ENCODE measurements around the gene LMTK3.
"Not testable (repeated sequence)": the region's sequence is repeated elsewhere in the genome, so short reads cannot be mapped to it uniquely, and the experiment has no call there.

Gene LMTK3

GRCh38 chr19:48506138-48506733 lies 5.4 kb downstream of the LMTK3 start:
- DNase-seq (ENCODE audit: low read depth), result peak; percentile 47

DNA sequence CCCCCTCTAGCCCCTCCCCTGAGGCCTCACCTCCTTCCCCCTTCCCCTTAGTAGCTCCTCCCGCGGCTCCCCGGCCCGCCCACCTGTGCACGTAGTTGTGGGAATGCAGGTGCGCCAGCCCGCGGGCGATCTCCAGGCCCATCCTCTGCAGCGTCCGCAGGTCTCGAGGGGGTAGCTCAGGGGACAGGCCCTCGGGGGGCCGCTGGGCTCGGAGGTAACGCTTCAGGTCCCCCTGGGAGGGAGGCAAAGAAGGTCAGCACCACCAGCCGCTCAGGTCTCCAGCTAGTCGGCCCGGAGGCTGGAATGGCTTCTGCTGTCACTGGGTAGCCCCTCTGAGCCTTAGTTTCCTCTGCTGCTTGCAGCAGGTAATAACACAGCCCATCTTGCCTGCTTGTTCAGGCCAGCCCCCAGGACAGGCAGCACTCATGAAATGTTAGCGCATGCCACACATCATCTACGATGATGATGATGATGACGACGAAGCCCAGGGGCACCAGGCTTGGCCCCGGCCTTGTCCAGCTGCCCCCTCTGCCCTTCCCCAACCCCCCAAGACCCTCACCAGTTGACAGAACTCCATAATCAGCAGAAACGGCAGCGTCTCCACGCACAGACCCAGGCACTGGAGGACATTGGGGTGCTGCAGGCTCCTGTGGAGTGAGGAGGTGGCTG lies 9.2 kb downstream of the LMTK3 start:
- no peak for DNase-seq (ENCODE audit: low read depth)

DNA sequence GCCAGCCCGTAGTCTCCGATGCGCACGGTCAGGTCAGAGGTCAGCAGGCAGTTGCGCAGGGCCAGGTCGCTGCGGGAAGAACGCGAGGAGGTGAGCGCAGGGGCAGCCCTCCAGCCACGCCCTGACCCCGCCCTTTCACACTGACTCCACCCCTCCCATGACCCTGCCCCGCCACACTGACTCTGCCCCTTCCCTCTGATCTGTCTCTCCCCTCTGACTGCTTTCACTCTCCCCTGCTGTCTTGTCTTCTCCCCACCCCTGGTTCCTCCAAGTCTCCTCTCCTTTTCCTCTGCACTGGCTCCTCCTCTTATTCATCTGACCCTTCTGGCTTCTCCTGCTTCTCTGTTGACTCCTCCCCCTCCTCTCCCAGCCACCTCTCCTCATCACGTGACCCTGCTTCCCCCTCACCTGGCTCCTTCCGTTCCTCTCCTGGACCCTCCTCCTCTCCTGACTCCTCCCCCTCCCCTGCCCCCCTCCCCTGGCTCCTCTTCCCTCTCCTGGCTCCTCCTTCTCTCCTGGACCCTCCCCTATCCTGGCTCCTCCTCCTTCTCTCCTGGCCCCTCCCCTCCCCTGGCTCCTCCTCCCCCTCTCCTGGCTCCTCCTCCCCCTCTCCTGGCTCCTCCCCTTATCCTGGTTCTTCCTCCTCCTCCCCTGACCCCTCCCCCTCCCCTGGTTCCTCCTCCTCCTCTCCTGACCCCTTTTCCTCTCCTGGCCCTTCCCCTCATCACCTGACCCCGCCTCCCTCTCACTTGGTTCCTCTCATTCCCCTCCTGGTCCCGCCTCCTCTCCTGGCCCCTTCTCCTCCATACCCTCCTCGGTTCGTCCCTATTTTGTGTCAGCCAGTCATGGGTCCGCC lies 9.9 kb downstream of the LMTK3 start:
- peak; percentile 20 for DNase-seq (ENCODE audit: low read depth)

GRCh38 chr19:48500830-48501493 lies 10.7 kb downstream of the LMTK3 start:
- DNase-seq (ENCODE audit: low read depth), result no peak

- no peak for DNase-seq (ENCODE audit: low read depth)
These were observed 12.1 kb downstream of the LMTK3 start for GRCh38 chr19:48499316-48500090.

- no peak for DNase-seq (ENCODE audit: low read depth)
These were observed 12.9 kb downstream of the LMTK3 start for GRCh38 chr19:48498595-48499311.

GRCh38 chr19:48497728-48498594 lies 13.7 kb downstream of the LMTK3 start:
- no peak for DNase-seq (ENCODE audit: low read depth)

- no peak for DNase-seq (ENCODE audit: low read depth)
These were observed 14.5 kb downstream of the LMTK3 start for GRCh38 chr19:48496959-48497727.

DNA sequence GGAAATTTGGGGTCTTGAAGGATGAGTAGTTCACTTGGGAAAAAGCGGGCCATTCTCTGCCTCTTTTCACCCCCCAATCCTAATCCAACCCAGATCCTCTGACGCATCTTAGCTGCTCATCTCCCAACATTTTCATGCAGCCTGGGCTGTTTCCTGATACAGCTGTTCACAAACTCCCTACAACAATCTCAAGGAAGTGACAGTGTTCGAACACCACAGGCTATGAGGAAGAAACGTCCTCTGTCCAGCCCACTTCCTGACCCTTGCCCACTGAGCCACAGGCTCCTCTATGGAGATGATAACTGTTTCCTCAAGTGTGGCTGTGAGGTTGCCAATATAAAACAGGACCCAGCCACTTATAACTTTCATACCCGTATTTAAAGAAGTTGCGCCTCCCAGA lies 16.2 kb downstream of the LMTK3 start:
- no peak for DNase-seq (ENCODE audit: low read depth)

DNA sequence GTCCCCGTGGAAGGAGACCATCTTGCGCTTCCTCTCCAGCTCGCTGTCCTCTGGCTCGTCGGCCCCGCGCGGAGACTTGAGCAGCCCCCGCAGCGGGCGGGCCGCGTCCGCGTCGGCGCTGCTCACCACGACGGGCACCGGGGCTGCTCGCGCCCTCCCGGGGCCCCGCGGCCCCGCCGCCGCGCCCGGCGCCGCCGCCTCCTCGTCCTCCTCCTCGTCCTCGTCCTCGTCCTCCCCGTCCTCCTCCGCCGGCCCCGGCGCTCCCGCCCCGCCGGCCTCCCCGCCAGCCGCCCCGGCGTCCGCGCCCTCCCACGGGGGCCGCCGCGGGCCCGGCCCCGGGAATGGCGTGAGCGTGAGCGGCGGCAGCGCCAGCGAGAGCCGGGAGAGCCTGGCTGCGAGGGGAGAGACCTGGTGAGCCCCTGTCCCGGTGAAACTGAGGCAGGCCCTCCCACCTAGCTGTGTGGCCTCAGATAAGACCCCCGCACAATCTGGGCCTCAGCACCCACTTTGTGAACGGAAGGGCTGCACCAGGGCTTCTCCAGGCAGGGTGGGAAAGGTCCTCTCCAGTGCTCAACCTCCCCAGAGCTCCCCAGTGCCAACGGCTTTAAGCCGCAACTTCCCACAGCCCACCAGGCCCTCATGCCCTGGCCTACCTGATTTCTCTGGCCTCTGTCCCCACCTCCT lies 17.8 kb downstream of the LMTK3 start:
- DNase-seq (ENCODE audit: low read depth), result no peak

DNA sequence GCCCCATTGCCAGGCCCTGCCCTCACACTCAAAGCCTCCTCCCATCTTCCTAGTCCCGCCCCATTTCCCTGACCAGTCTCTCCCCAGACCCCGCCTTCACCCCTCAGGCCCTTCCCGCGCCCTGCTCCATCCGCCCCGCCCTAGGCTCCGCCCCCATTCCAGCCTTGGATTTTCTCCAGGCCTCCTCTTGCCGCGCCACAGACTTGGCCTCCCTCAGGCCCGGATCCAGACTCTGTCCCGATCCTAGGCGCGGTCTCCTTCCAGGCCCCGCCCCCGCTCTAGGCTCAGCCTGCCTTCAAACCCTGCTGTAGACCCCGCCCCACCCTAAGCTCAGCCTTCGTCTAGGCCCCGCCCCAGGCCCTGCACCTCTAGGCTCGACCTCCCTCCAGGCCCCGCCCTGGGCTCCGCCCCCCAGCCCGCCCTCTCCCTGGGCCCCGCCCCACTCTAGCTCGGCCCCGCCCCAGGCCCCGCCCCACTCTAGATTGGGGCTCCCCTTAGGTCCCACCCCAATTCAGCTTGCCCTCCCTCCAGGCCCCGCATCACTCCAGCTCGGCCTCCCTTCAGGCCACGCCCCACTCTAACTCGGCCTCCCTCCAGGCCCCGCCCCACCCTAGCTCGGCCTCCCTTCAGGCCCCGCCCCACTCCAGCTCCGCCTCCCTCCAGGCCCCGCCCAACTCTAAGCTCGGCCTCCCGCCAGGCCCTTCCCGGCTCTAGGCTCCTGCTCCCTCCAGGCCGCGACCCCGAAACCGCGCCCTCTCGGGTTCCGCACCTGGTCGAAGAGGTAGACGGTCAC lies 18.5 kb downstream of the LMTK3 start:
- peak; percentile 98 for DNase-seq (ENCODE audit: low read depth)

DNA sequence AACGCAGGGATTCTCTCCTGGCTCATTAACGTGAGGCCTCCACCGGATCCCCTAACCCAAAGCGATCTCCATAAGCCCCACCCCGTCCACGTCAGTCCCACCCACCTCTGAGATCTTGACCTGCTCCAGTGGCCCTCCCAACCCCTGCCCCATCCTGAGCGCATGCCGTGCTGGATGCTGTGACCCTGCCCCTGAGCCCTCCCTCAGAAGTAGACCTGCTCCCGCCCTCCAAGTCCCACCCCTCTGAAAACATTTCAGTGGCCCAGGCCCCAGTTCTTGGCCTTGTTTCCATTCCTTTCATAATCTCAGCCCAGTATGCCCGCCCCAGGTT lies 19.9 kb downstream of the LMTK3 start:
- no peak for DNase-seq (ENCODE audit: low read depth)

DNA sequence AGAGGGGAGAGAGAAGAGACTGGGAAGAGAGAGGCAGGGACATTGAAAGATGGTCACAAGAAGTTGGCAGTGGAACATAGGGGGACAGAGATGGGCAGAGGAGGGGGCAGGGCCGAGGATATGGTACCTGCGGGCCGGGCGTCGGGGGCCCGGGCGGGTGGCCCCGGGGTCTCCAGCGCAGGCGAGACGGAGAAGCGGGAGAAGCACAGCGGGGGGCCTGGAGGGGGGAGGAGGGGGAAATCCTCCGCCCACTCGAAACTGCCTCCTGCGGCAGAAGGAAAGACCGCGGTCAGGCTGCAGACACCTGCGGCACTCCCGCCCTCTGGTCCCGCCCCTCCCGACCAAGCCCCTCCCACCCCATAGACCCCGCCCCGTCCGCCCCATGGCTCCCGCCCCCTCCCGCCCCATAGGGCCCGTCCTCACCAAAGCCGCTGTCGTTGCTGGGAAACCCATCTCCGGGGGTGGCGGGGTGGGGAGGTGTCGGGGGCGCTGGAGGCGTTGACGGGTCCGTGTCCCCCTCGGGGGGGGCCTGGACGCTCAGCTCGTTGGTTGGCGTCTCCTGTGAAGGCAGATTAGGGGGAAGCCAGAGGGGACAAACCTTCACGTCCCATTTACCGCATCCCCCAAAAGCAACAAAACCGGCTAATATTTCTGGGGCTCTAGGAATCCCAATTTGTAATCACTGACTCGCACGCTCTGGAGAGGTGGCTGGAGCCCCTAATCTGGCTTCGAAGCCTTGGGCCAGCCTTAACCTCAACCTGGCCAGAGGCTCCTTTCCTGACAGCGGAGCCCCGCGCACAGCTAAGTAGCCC lies 20.4 kb downstream of the LMTK3 start:
- DNase-seq (ENCODE audit: low read depth), result no peak

DNA sequence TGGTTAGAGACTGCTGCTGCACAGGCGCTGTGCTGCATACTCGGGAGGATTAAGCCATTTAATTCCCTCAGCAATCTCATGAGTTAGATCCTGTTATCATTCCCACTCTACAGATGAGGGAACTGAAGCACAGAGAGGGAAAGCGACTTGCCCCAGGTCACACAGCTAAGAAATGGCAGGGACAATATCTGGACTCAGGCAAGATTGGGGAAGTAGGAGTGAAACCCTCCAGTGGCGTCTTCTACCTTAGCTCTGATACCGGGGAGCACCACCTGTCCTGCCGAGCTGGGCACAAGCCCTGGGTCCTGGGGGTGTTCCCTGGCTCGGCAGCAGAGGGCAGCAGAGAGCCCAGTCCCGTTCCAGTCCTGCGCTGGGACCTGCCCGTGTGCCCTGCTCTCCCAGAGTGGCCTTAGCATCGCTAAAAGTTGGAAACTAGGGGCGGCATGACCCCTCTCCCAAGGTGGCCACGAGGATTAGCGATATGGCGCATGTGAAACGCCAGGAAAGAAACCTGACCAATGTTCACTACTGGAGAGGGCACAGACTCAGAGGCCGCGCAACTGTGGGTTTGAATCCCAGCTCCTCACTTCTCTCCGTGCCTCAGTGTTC lies 21.9 kb downstream of the LMTK3 start:
- DNase-seq (ENCODE audit: low read depth), result peak; percentile 35

DNA sequence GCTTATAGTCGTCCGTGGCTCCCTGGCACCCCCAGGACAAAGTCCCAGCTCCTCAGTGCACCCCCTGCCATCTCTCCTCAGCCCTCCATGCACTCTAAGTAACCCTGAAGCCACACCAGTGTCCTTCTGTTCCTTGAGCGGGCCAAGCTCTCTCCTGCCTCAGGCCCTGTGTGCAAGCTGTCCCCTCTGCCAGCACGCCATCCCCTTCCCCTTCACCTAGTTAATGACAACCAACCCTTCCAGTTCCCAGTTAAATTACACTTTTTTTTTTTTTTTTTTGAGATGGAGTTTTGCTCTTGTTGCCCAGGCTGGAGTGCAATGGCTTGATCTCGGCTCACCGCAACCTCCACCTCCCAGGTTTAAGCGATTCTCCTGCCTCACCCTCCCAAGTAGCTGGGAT lies 23.2 kb downstream of the LMTK3 start:
- DNase-seq (ENCODE audit: low read depth), result not testable (repeated sequence)

GRCh38 chr19:48487948-48488347 lies 23.7 kb downstream of the LMTK3 start:
- peak; percentile 25 for DNase-seq (ENCODE audit: low read depth)

- DNase-seq (ENCODE audit: low read depth), result no peak
These were observed 24.1 kb downstream of the LMTK3 start for GRCh38 chr19:48487544-48487943.
